ENCODE measurements around the gene ARMC6.

ARMC6 gene

DNA sequence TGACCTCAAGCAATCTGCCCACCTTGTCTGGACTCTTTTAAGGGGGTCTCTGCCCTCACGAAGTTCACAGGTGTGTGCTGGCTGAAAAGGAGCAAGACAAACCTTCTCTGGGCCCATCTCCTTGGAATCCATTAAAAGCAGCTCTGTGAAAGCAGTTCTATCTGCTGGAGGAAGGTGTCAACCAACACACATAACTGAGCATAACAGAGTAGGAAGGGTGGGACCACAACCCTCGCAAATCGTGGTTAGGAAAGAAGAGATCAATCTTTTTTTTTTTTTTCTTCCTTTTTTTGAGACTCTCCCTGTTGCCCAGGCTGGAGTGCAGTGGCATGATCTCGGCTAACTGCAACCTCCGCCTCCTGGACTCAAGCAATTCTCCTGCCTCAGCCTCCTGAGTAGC lies 1.5 kb upstream of the ARMC6 start:
- peak overlapping the region; percentile 68 for H3K4me2 ChIP-seq (ENCODE audit: insufficient read depth, low read length)
- H4K20me1 ChIP-seq (ENCODE audit: insufficient read depth, low read length) = peaks cover 49% of the 10 kb centered on the region
- peaks cover 59% of the 10 kb centered on the region for H3K4me1 ChIP-seq (ENCODE audit: insufficient read depth, low read length)
- peak overlapping the region; percentile 91 for H3K9ac ChIP-seq (ENCODE audit: low read depth, low read length)
- no peaks in the 10 kb centered on the region for H3K9me3 ChIP-seq (ENCODE audit: insufficient read depth, low read length, severe bottlenecking)
- no peak for DNase-seq
- TF ChIP-seq CTCF (IDR thresholded peaks at IDR 0.05; ENCODE audit: borderline replicate concordance, extremely low read depth, low read length, poor library complexity, severe bottlenecking) = no peak
- TF ChIP-seq EZH2 (IDR thresholded peaks at IDR 0.05; ENCODE audit: borderline replicate concordance, low read depth, low read length, severe bottlenecking) = no peak
- H3K27ac ChIP-seq (ENCODE audit: low read length) = peak overlapping the region; percentile 46
- no peak overlapping the region for H2AFZ ChIP-seq (ENCODE audit: low read depth, low read length)
- peaks cover 61% of the 10 kb centered on the region for H3K36me3 ChIP-seq (ENCODE audit: insufficient read depth, low read length)
- no peak for ATAC-seq (ENCODE audit: insufficient read depth, low read depth)
- H3K79me2 ChIP-seq (ENCODE audit: insufficient read depth, low read length) = peaks cover 87% of the 10 kb centered on the region
- H3K27me3 ChIP-seq (ENCODE audit: insufficient read depth, low read length, poor library complexity) = no peaks in the 10 kb centered on the region
- H3K4me3 ChIP-seq (ENCODE audit: low read depth in 1 of 2, low read length in 2 of 2) = peak overlapping the region in 1 of 2 experiments; percentile 88; a peak in 2 of 4 replicates

DNA sequence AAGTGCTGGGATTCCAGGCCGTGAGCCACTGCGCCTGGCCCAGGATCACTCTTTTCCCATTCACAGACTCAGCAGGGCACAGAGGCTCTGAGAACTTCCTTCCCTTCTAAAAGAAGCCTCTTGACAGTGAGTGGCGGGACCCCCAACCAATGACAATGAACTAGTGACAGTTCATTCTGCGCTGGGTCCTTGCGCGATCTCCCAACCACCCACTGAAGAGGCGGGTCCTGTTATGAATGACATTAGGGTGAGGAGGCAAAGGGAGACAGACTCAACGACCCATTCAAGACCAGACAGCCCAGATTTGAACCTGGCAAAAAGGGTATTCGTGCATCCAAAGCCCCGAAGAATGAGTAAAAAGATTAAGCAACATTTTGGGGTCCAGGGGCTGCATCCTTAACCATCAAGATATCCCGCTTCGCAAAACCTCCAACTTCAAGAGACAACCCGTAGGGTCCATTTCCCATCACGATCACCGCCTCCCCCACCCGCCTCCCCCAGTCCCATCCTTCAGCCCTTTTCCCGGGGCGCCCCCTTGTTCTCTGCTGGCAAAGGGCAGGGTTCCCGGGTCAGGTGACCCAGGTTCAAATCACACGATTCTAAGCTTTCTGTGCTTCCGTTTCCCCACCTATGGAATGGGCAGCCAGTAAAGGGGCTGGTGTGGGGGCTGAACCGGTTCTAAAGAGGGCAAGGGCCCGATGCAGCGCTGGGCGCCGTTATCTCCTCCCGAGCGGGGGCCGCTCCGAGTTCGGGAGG lies 805 bp upstream of the ARMC6 start:
- Histone ChIP-seq H3K9me3 (ENCODE audit: insufficient read depth, low read length, severe bottlenecking) (no peaks in the 10 kb centered on the region), H3K4me3 (ENCODE audit: low read depth in 1 of 2, low read length in 2 of 2) (peak overlapping the region; percentile 86 to 88), H4K20me1 (ENCODE audit: insufficient read depth, low read length) (peaks cover 46% of the 10 kb centered on the region), H3K27ac (ENCODE audit: low read length) (peak overlapping the region; percentile 98), H2AFZ (ENCODE audit: low read depth, low read length) (peak overlapping the region; percentile 65), H3K4me2 (ENCODE audit: insufficient read depth, low read length) (peak overlapping the region; percentile 68), H3K27me3 (ENCODE audit: insufficient read depth, low read length, poor library complexity) (no peaks in the 10 kb centered on the region), H3K79me2 (ENCODE audit: insufficient read depth, low read length) (peaks cover 87% of the 10 kb centered on the region), H3K9ac (ENCODE audit: low read depth, low read length) (peak overlapping the region; percentile 91), H3K36me3 (ENCODE audit: insufficient read depth, low read length) (peaks cover 62% of the 10 kb centered on the region), H3K4me1 (ENCODE audit: insufficient read depth, low read length) (peaks cover 59% of the 10 kb centered on the region)
- DNase-seq = peak; percentile 98
- peak; percentile 86 for ATAC-seq (ENCODE audit: insufficient read depth, low read depth)
- TF ChIP-seq CTCF (IDR thresholded peaks at IDR 0.05; ENCODE audit: borderline replicate concordance, extremely low read depth, low read length, poor library complexity, severe bottlenecking) (peak; percentile 30), EZH2 (IDR thresholded peaks at IDR 0.05; ENCODE audit: borderline replicate concordance, low read depth, low read length, severe bottlenecking) (no peak)

GRCh38 chr19:19033176-19033425 lies 302 bp upstream of the ARMC6 start:
- Histone ChIP-seq H4K20me1 (ENCODE audit: insufficient read depth, low read length) (peaks cover 45% of the 10 kb centered on the region), H3K9ac (ENCODE audit: low read depth, low read length) (peak overlapping the region; percentile 91), H3K36me3 (ENCODE audit: insufficient read depth, low read length) (peaks cover 62% of the 10 kb centered on the region), H3K27ac (ENCODE audit: low read length) (peak overlapping the region; percentile 98), H3K4me2 (ENCODE audit: insufficient read depth, low read length) (peak overlapping the region; percentile 68), H2AFZ (ENCODE audit: low read depth, low read length) (peak overlapping the region; percentile 65), H3K27me3 (ENCODE audit: insufficient read depth, low read length, poor library complexity) (no peaks in the 10 kb centered on the region), H3K79me2 (ENCODE audit: insufficient read depth, low read length) (peaks cover 88% of the 10 kb centered on the region), H3K4me1 (ENCODE audit: insufficient read depth, low read length) (peaks cover 55% of the 10 kb centered on the region), H3K9me3 (ENCODE audit: insufficient read depth, low read length, severe bottlenecking) (no peaks in the 10 kb centered on the region), H3K4me3 (ENCODE audit: low read depth in 1 of 2, low read length in 2 of 2) (peak overlapping the region; percentile 86 to 88)
- TF ChIP-seq CTCF (IDR thresholded peaks at IDR 0.05; ENCODE audit: borderline replicate concordance, extremely low read depth, low read length, poor library complexity, severe bottlenecking) (no peak), EZH2 (IDR thresholded peaks at IDR 0.05; ENCODE audit: borderline replicate concordance, low read depth, low read length, severe bottlenecking) (no peak)
- no peak for DNase-seq
- ATAC-seq (ENCODE audit: insufficient read depth, low read depth) = no peak

Measured in DND-41 (cell line).